ENCODE measurements around the gene TRMT11.
"Not testable (repeated sequence)": the region's sequence is repeated elsewhere in the genome, so short reads cannot be mapped to it uniquely, and the experiment has no call there.

Gene TRMT11

GRCh38 chr6:126054258-126054702 lies 67.9 kb downstream of the TRMT11 start:
- no peak for TF ChIP-seq CTCF (IDR thresholded peaks at IDR 0.05; ENCODE audit: insufficient read depth, low read depth, low read length, missing control alignments)
- H3K4me3 ChIP-seq (ENCODE audit: low read depth, low read length): no peak overlapping the region
- no peak for DNase-seq (ENCODE audit: low read depth)

GRCh38 chr6:126054802-126055201 lies 68.5 kb downstream of the TRMT11 start:
- TF ChIP-seq CTCF (IDR thresholded peaks at IDR 0.05; ENCODE audit: insufficient read depth, low read depth, low read length, missing control alignments): no peak
- DNase-seq (ENCODE audit: low read depth): no peak
- H3K4me3 ChIP-seq (ENCODE audit: low read depth, low read length): no peak overlapping the region

GRCh38 chr6:126055449-126055848 lies 69.1 kb downstream of the TRMT11 start:
- no peak for TF ChIP-seq CTCF (IDR thresholded peaks at IDR 0.05; ENCODE audit: insufficient read depth, low read depth, low read length, missing control alignments)
- no peak for DNase-seq (ENCODE audit: low read depth)
- no peak overlapping the region for H3K4me3 ChIP-seq (ENCODE audit: low read depth, low read length)

- DNase-seq (ENCODE audit: low read depth): no peak
- no peak for TF ChIP-seq CTCF (IDR thresholded peaks at IDR 0.05; ENCODE audit: insufficient read depth, low read depth, low read length, missing control alignments)
- H3K4me3 ChIP-seq (ENCODE audit: low read depth, low read length): no peak overlapping the region
These were observed 70.1 kb downstream of the TRMT11 start for GRCh38 chr6:126056355-126057004.

DNA sequence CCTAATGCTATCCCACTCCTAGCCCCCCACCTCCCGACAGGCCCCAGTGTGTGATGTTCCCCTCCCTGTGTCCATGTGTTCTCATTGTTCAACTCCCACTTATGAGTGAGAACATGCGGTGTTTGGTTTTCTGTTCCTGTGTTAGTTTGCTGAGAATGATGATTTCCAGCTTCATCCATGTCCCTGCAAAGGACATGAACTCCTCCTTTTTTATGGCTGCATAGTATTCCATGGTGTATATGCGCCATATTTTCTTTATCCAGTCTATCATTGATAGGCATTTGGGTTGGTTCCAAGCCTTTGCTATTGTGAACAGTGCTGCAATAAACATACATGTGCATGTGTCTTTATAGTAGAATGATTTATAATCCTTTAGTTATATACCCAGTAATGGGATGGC lies 71.7 kb downstream of the TRMT11 start:
- DNase-seq (ENCODE audit: low read depth); H3K4me3 ChIP-seq (ENCODE audit: low read depth, low read length): not testable (repeated sequence)

DNA sequence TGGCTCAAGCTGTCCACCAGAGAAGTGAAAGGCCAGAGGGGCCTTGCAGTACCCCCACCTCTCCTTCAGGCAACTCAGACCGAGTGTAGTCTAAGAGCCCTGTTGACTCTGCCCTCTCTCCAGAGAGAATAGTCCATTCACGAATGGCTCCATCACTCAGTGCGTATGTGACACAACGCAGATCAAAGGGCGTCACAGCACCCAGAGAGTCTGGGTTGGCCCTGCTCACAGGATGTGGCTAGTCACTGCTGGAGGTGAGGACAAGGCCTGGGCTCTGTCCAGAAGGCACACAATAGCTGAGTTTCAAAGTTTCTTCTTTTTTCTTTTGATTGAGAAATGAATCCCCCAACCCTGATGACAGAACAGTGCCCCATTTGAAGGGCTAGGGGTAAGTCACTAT lies 74.1 kb downstream of the TRMT11 start:
- DNase-seq (ENCODE audit: low read depth): no peak
- no peak for TF ChIP-seq CTCF (IDR thresholded peaks at IDR 0.05; ENCODE audit: insufficient read depth, low read depth, low read length, missing control alignments)
- H3K4me3 ChIP-seq (ENCODE audit: low read depth, low read length): no peak overlapping the region

DNA sequence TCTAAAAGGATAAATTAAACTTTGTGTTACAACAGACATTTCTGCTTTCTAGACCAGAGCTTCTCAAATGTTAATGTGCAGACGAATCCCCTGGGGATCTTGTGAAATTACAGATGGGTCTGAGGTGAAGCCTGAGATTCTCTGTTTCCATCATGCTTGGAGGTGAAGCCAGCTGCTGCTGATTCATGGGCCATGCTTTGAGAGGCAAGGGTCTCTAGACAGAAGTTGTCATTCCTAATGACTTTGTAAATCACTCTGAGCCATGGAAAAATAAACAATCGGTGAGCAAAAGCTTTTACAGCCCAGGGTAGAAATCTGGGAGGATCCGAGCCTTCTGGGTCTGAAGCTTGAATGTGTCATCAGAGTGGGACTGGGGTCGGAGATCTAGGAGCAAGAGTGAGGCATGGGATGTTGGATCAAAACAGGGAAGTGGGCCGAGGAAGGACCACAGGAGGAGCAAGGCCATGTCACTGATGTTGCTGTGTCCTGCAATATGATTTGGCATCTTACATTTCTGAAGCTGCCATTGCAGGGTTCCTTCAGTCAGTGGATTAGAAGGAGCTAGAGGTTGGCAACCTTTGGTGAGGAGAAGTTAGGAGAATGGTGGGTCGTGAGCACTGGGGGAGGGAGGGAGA lies 77.3 kb downstream of the TRMT11 start:
- H3K4me3 ChIP-seq (ENCODE audit: low read depth, low read length): no peak overlapping the region
- no peak for TF ChIP-seq CTCF (IDR thresholded peaks at IDR 0.05; ENCODE audit: insufficient read depth, low read depth, low read length, missing control alignments)
- DNase-seq (ENCODE audit: low read depth): no peak
